ENCODE data around the gene KCNN3.

DNA sequence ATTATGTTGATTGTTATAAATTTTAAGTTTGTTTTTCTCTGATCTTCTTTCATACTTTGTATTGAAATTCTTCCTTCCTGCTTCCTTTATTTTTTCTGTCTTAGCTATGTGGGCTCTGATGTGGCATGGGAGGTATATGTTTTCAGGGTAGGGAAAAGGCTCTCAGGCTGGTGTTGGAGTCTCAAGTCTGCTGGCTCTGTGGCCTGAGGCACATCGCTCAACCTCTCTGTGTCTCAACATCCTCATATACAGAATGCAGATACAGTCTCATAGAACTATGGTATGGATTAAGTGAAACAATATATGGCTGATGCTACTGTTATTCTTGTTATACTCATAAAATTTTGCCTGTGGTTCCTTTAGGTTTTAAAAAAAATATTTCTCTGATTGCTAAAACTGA, 105.9 kb downstream of the KCNN3 start:
- TF ChIP-seq, protein P1, sequence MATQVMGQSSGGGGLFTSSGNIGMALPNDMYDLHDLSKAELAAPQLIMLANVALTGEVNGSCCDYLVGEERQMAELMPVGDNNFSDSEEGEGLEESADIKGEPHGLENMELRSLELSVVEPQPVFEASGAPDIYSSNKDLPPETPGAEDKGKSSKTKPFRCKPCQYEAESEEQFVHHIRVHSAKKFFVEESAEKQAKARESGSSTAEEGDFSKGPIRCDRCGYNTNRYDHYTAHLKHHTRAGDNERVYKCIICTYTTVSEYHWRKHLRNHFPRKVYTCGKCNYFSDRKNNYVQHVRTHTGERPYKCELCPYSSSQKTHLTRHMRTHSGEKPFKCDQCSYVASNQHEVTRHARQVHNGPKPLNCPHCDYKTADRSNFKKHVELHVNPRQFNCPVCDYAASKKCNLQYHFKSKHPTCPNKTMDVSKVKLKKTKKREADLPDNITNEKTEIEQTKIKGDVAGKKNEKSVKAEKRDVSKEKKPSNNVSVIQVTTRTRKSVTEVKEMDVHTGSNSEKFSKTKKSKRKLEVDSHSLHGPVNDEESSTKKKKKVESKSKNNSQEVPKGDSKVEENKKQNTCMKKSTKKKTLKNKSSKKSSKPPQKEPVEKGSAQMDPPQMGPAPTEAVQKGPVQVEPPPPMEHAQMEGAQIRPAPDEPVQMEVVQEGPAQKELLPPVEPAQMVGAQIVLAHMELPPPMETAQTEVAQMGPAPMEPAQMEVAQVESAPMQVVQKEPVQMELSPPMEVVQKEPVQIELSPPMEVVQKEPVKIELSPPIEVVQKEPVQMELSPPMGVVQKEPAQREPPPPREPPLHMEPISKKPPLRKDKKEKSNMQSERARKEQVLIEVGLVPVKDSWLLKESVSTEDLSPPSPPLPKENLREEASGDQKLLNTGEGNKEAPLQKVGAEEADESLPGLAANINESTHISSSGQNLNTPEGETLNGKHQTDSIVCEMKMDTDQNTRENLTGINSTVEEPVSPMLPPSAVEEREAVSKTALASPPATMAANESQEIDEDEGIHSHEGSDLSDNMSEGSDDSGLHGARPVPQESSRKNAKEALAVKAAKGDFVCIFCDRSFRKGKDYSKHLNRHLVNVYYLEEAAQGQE (IDR thresholded peaks at IDR 0.05; ENCODE audit: insufficient read depth in 1 of 2, low read depth in 2 of 2, low read length in 2 of 2), result no peak
- no peak for TF ChIP-seq POLR2AphosphoS5 (IDR thresholded peaks at IDR 0.05; ENCODE audit: low read depth, low read length)
- TF ChIP-seq TAF1 (IDR thresholded peaks at IDR 0.05; ENCODE audit: borderline replicate concordance, insufficient read depth, low read length), result no peak
- no peak for TF ChIP-seq SIN3A (IDR thresholded peaks at IDR 0.05; ENCODE audit: borderline replicate concordance, insufficient read depth, low read length)
- TF ChIP-seq FOXP2 (optimal IDR thresholded peaks at IDR 0.05; ENCODE audit: borderline replicate concordance, extremely low read depth, extremely low read length, insufficient read depth), result no peak

Measured in PFSK-1 (cell line).